GM21723 (cell line): ENCODE results near the gene S100A6.
"Not testable (repeated sequence)": the region's sequence is repeated elsewhere in the genome, so short reads cannot be mapped to it uniquely, and the experiment has no call there.

Experiments
- ATAC-seq: cut with Tn5 transposase; IDR thresholded peaks from one replicate; pipeline ENCODE4 v1.9.1; 2021; ENCODE audit warnings: mild to moderate bottlenecking, moderate library complexity; ENCODE audit not compliant: unreplicated experiment

S100A6 gene

GRCh38 chr1:153565529-153566374 is 30.0 kb upstream of the S100A6 start, which contains the start of gene S100A2:
Gene S100A2 (minus strand): TSS chr1:153565844. CDS start chr1:153563877, 1,967 bp downstream.
- ATAC-seq: no peak

GRCh38 chr1:153563991-153564390 is 28.2 kb upstream of the S100A6 start:
- no peak for ATAC-seq

GRCh38 chr1:153563483-153563901 is 27.7 kb upstream of the S100A6 start:
- ATAC-seq: no peak

GRCh38 chr1:153562021-153562420 is 26.2 kb upstream of the S100A6 start:
- ATAC-seq: not testable (repeated sequence)

GRCh38 chr1:153561466-153561985 is 25.7 kb upstream of the S100A6 start:
- ATAC-seq: no peak

- ATAC-seq: no peak
Observed at GRCh38 chr1:153560771-153561465, 25.1 kb upstream of the S100A6 start.

GRCh38 chr1:153560241-153560640 is 24.4 kb upstream of the S100A6 start:
- no peak for ATAC-seq

GRCh38 chr1:153557877-153558276 is 22.1 kb upstream of the S100A6 start:
- no peak for ATAC-seq

GRCh38 chr1:153556348-153556747 is 20.6 kb upstream of the S100A6 start:
- no peak for ATAC-seq

GRCh38 chr1:153553830-153554541 is 18.2 kb upstream of the S100A6 start:
- ATAC-seq: no peak

- ATAC-seq: no peak
Observed at GRCh38 chr1:153553096-153553495, 17.3 kb upstream of the S100A6 start.

GRCh38 chr1:153552335-153552734 is 16.5 kb upstream of the S100A6 start:
- no peak for ATAC-seq

- ATAC-seq: no peak
Observed at GRCh38 chr1:153550827-153551500, 15.2 kb upstream of the S100A6 start.

GRCh38 chr1:153550398-153550758 is 14.6 kb upstream of the S100A6 start:
- no peak for ATAC-seq

- no peak for ATAC-seq
Observed at GRCh38 chr1:153549741-153550397, 14.1 kb upstream of the S100A6 start.

- ATAC-seq: no peak
Observed at GRCh38 chr1:153548722-153549688, 13.2 kb upstream of the S100A6 start, which contains the start of gene S100A3. Gene S100A3 (minus strand): TSS chr1:153549258. CDS start chr1:153548485, 773 bp downstream.

GRCh38 chr1:153547560-153548551 is 12.1 kb upstream of the S100A6 start:
- no peak for ATAC-seq
